HEK293 (cell line): ENCODE results near the gene C13orf42.

Experiments
- CTCF ChIA-PET: fragments of 350-600 bp; formaldehyde crosslinking; extraction: SDS; loops from one replicate; lab custom pipeline; 2021; ENCODE audit warnings: antibody characterized with exemption; lab: Yijun Ruan, JAX
- POLR2A ChIA-PET: fragments of 300-600 bp; formaldehyde crosslinking; extraction: SDS; loops from one replicate; lab custom pipeline; 2020; ENCODE audit warnings: antibody characterized with exemption, inconsistent platforms; lab: Yijun Ruan, JAX
- H3K27ac ChIP-seq: fragments of 200-500 bp; sonication (Bioruptor generic); 2 replicates; pipeline ENCODE4 v1.5.1; 2014; ENCODE audit warnings: low read depth, low read length, control low read depth, inconsistent platforms; ENCODE audit errors: extremely low read depth
- H3K36me3 ChIP-seq, 2 experiments: fragments of 200-500 bp in 1 of 2; sonication (Bioruptor generic) in 1 of 2; 1 replicate in 1 of 2; 2 replicates in 1 of 2; pipeline ENCODE4 v1.5.1; 2014 to 2017; ENCODE audit warnings: inconsistent platforms in 2 of 2, low read length in 2 of 2; ENCODE audit not compliant: control insufficient read depth in 2 of 2, insufficient read depth in 1 of 2
- H3K4me1 ChIP-seq: fragments of 200-500 bp; sonication (Bioruptor generic); 2 replicates; pipeline ENCODE4 v1.5.1; 2014; ENCODE audit warnings: mild to moderate bottlenecking, low read length, inconsistent platforms; ENCODE audit not compliant: control insufficient read depth, insufficient read depth
- H3K4me3 ChIP-seq: 2 replicates; pipeline ENCODE4 v1.5.1; 2011; ENCODE audit warnings: low read depth, mild to moderate bottlenecking, control low read depth, low read length, moderate library complexity
- H3K9me3 ChIP-seq: fragments of 200-500 bp; sonication (Bioruptor generic); 2 replicates; pipeline ENCODE4 v1.5.1; 2014; ENCODE audit warnings: low read depth, low read length, inconsistent platforms; ENCODE audit not compliant: control insufficient read depth, insufficient read depth
- HIC1 ChIP-seq: fragments of 450-650 bp; formaldehyde crosslinking; IDR thresholded peaks from 2 replicates; pipeline ENCODE4 v1.5.1; 2016; ENCODE audit warnings: missing biosample characterization, missing genetic modification characterization
- KLF7 ChIP-seq: fragments of 450-650 bp; formaldehyde crosslinking; IDR thresholded peaks from 2 replicates; pipeline ENCODE4 v1.5.1; 2016; ENCODE audit warnings: missing biosample characterization, missing genetic modification characterization, borderline replicate concordance
- TSHZ1 ChIP-seq: fragments of 450-650 bp; formaldehyde crosslinking; IDR thresholded peaks from 2 replicates; pipeline ENCODE4 v1.5.1; 2016; ENCODE audit warnings: missing biosample characterization, missing genetic modification characterization, borderline replicate concordance
- ZBTB48 ChIP-seq: fragments of 450-650 bp; formaldehyde crosslinking; IDR thresholded peaks from 2 replicates; pipeline ENCODE4 v1.5.1; 2016; ENCODE audit warnings: missing biosample characterization, missing genetic modification characterization
- ZNF175 ChIP-seq: fragments of 450-650 bp; formaldehyde crosslinking; IDR thresholded peaks from 2 replicates; pipeline ENCODE4 v1.5.1; 2016; ENCODE audit warnings: missing biosample characterization, missing genetic modification characterization
- ZNF184 ChIP-seq: fragments of 450-650 bp; IDR thresholded peaks from 2 replicates; pipeline ENCODE4 v1.5.1; 2018; ENCODE audit warnings: missing biosample characterization, mild to moderate bottlenecking, missing genetic modification characterization
- ZNF239 ChIP-seq: fragments of 450-650 bp; formaldehyde crosslinking; IDR thresholded peaks from 2 replicates; pipeline ENCODE4 v1.5.1; 2016; ENCODE audit warnings: missing biosample characterization, missing genetic modification characterization
- ZNF664 ChIP-seq: fragments of 450-650 bp; formaldehyde crosslinking; IDR thresholded peaks from 2 replicates; pipeline ENCODE4 v1.5.1; 2016; ENCODE audit warnings: missing biosample characterization, missing genetic modification characterization
- ZNF830 ChIP-seq: fragments of 450-650 bp; IDR thresholded peaks from 2 replicates; pipeline ENCODE4 v1.5.0; 2018; ENCODE audit warnings: missing biosample characterization, missing genetic modification characterization, low read depth, mild to moderate bottlenecking, moderate library complexity
- ZSCAN30 ChIP-seq: fragments of 450-650 bp; IDR thresholded peaks from 2 replicates; pipeline ENCODE4 v1.5.1; 2018; ENCODE audit warnings: missing biosample characterization, mild to moderate bottlenecking, missing genetic modification characterization, moderate library complexity
- TF ChIP-seq, protein P1 (sequence below): fragments of 450-650 bp; formaldehyde crosslinking; IDR thresholded peaks from 2 replicates; pipeline ENCODE4 v1.5.1; 2016; ENCODE audit warnings: missing biosample characterization, missing genetic modification characterization

Gene C13orf42

GRCh38 chr13:51047434-51048165 lies 63.5 kb downstream of the C13orf42 start:
- ChIA-PET CTCF (interaction anchor here (0.5 kb wide), 1 partner anchor 251 kb away, joined by 3 read pairs; no protein-coding TSS in a partner anchor), POLR2A (no interaction called here)
- Histone ChIP-seq H3K9me3 (no peaks in the 10 kb centered on the region), H3K4me1 (no peaks in the 10 kb centered on the region), H3K4me3 (no peak overlapping the region)
- TF ChIP-seq ZNF175 (tag by site-specific recombination) (no peak), ZNF239 (tag by site-specific recombination) (no peak), ZNF830 (tag by site-specific recombination) (no peak), ZBTB48 (tag by site-specific recombination) (no peak), TSHZ1 (no peak)
- TF ChIP-seq, all 188 proteins: peak for 0
- Histone ChIP-seq H3K36me3 (no peaks in the 10 kb centered on the region), H3K27ac (no peak overlapping the region)

GRCh38 chr13:51045451-51045850 lies 65.6 kb downstream of the C13orf42 start:
- CTCF ChIA-PET = interaction anchor here (0.6 kb wide), 1 partner anchor 12 kb away, joined by 5 read pairs; no protein-coding TSS in a partner anchor
- no peak overlapping the region for H3K27ac ChIP-seq
- POLR2A ChIA-PET = no interaction called here

More at GRCh38 chr13:51045451-51045850, 65.6 kb downstream of the C13orf42 start:
- no peaks in the 10 kb centered on the region for H3K9me3 ChIP-seq
- H3K36me3 ChIP-seq = no peaks in the 10 kb centered on the region
- no peak for TF ChIP-seq ZNF664 (tag by site-specific recombination)
- TF ChIP-seq ZNF184 (tag by site-specific recombination) = no peak
- no peak for TF ChIP-seq ZSCAN30 (tag by site-specific recombination)
- TF ChIP-seq ZNF175 (tag by site-specific recombination) = no peak
- no peak for TF ChIP-seq HIC1 (tag by site-specific recombination)
- no peak for TF ChIP-seq KLF7 (tag by site-specific recombination)
- TF ChIP-seq, protein P1, sequence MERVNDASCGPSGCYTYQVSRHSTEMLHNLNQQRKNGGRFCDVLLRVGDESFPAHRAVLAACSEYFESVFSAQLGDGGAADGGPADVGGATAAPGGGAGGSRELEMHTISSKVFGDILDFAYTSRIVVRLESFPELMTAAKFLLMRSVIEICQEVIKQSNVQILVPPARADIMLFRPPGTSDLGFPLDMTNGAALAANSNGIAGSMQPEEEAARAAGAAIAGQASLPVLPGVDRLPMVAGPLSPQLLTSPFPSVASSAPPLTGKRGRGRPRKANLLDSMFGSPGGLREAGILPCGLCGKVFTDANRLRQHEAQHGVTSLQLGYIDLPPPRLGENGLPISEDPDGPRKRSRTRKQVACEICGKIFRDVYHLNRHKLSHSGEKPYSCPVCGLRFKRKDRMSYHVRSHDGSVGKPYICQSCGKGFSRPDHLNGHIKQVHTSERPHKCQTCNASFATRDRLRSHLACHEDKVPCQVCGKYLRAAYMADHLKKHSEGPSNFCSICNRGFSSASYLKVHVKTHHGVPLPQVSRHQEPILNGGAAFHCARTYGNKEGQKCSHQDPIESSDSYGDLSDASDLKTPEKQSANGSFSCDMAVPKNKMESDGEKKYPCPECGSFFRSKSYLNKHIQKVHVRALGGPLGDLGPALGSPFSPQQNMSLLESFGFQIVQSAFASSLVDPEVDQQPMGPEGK (tag by site-specific recombination) = no peak
- no peaks in the 10 kb centered on the region for H3K4me1 ChIP-seq
- no peak overlapping the region for H3K4me3 ChIP-seq
